Thyroid gland (tissue), 4 donors: ENCODE data around the gene ITPKB. TPM values are rescaled to one million over a fixed set of nuclear protein-coding genes. Genes with fewer than 3 reads are reported as not detected.

Source experiments
- DNase-seq, 2 donors: peaks; one replicate each; pipeline ENCODE4 v3.0.0-alpha.2; 2019
- H3K27ac ChIP-seq, 3 donors: fragments of 200-600 bp; sonication (generic); 1 replicate in 2 of 3; 2 replicates in 1 of 3; pipeline ENCODE4 v1.5.1; 2016 to 2019; ENCODE audit warnings: mild to moderate bottlenecking in 1 of 3, moderate library complexity in 1 of 3
- H3K27me3 ChIP-seq: fragments of 200-600 bp; sonication (generic); one replicate; pipeline ENCODE4 v1.5.1; 2019
- H3K36me3 ChIP-seq, 2 donors: fragments of 200-600 bp; sonication (generic); one replicate each; pipeline ENCODE4 v1.5.1; 2016 to 2019
- H3K4me1 ChIP-seq, 2 donors: fragments of 200-600 bp; sonication (generic); one replicate each; pipeline ENCODE4 v1.5.1; 2017 to 2019
- H3K4me3 ChIP-seq, 3 donors: fragments of 200-600 bp; sonication (generic); replicated peaks in 1 of 3; 1 replicate in 2 of 3; 2 replicates in 1 of 3; pipeline ENCODE4 v1.5.1; 2016; ENCODE audit warnings: mild to moderate bottlenecking in 1 of 3
- H3K9me3 ChIP-seq: fragments of 200-600 bp; sonication (generic); one replicate; pipeline ENCODE4 v1.5.1; 2017
- CTCF ChIP-seq, 6 experiments: fragments of 200-600 bp in 3 of 6; fragments of 450-650 bp in 3 of 6; sonication (generic) in 3 of 6; IDR thresholded peaks; one replicate each; pipeline ENCODE4 v1.5.1; 2016 to 2019; ENCODE audit warnings: antibody characterized with exemption in 6 of 6, mild to moderate bottlenecking in 2 of 6, inconsistent platforms in 1 of 6, moderate library complexity in 1 of 6
- POLR2A ChIP-seq, 2 donors: fragments of 450-650 bp; IDR thresholded peaks; one replicate each; pipeline ENCODE4 v1.6.1; 2017; ENCODE audit warnings: antibody characterized with exemption in 2 of 2, mild to moderate bottlenecking in 2 of 2, moderate library complexity in 1 of 2
- WGBS, 2 donors: methylation state at CpG; one replicate each; pipeline ENCODE4 v1.1.5; 2017; 5-methylcytosine and 5-hydroxymethylcytosine counted together
- intact Hi-C: fragments of 100-400 bp; cut with DNase I; formaldehyde crosslinking; loops from one replicate; pipeline ENCODE4 v1.15.1; 2023
- total RNA-seq, 4 donors: library from RNA; depleted of rRNA; stranded (reverse); fragments of >200 nt; gene quantifications; one replicate each; pipeline ENCODE4 v1.2.3, GENCODE V29; 2016

The ITPKB gene
- total RNA-seq, 4 donors from 2014 or later, result 19.1 to 24.0 (median 22.2) TPM

DNA sequence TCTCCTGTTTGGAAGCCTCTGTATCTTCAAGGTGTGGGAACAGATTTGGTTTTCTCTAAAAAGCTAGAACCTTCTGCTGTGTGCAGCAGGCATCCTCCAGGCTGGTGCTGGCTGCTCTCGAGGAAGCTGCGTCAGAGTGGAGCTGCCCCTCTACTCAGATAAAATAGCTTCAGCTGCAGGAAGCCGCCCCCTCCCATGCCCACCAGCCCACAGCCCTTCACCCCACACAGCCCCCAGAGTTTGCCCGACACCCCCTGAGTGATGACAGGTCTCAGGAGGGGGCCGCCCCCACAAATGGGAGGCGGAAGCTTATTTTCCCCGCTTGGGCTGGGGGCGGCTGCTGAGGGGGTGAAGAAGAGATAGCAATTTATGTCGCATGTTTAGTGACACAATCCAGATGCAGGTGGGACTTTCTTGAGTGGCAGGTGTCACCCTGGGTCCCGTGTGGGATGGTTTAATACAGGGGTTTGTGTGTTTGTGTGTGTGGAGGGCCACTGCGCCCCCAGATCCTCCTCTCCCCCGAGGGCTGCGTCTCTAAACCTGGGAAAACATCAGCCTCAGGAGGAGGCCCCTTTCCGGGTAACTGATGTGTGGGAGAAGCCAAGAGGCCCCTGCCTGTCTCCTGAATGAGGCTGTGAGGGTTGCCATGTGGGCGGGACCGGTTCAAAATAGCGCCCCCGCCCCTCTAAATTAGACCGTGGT, 135.1 kb downstream of the ITPKB start:
- Histone ChIP-seq H3K9me3 (no peaks in the 10 kb centered on the region), H3K4me1 (peaks cover 4 to 23% of the 10 kb centered on the region in 2 donors), H3K27ac (no peak overlapping the region), H3K36me3 (no peaks in the 10 kb centered on the region), H3K4me3 (no peak overlapping the region), H3K27me3 (no peaks in the 10 kb centered on the region)
- 79 to 87% methylated on average over 18 to 19 of the region's 19 CpGs for WGBS, 2 donors
- TF ChIP-seq CTCF (IDR thresholded peaks at IDR 0.05) (no peak), POLR2A (IDR thresholded peaks at IDR 0.05) (no peak)
- intact Hi-C loops, result no loop called here
- no peak for DNase-seq

DNA sequence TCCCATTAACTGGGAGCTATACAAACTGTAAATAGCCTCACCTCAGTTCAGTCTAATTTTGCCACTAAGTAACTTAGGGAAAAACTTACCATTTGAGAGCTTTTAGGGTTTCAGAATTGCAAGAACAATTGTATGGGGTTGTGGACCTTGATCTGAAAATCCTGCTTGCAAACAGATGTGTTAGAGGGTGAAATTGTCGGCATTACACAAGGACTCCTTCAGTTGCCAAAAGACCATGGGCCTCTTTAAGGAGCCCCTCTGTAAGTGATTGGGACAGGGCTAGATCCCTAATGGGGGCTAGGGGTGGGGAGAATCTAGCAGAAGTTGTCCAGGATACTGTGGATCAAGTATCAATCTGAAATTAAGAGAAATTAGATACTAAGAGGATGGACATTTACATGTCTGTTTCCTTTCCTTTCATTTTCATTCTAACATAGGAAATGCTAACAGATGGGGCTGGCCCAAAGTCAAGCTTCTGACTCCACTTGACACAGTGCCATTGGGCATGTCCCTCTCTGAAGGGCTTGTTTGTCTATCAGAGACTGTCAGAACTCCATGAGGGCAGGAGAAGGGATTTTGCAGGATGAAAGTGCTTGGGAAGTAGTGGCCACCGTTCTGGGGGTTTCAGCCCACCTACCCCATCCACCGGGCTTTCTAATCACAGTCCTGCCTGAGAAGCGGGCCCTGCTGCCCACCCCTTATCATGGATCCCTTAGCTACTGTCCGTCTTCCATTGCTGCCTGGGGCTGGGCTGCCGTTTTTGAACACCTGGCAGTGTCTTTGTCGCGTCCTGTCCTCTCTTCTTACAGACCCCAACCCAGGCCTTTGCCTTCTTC, 135.8 kb downstream of the ITPKB start:
- peak; percentile 66 to 76 for DNase-seq
- Histone ChIP-seq H3K4me3 (no peak overlapping the region), H3K27me3 (no peaks in the 10 kb centered on the region), H3K27ac (no peak overlapping the region), H3K9me3 (no peaks in the 10 kb centered on the region), H3K4me1 (peaks cover 4 to 23% of the 10 kb centered on the region in 2 donors), H3K36me3 (no peaks in the 10 kb centered on the region)
- TF ChIP-seq CTCF (IDR thresholded peaks at IDR 0.05) (no peak), POLR2A (IDR thresholded peaks at IDR 0.05) (no peak)
- WGBS, 2 donors, result 64 to 65% methylated on average over 8 of the region's 8 CpGs
- intact Hi-C loops, result no loop called here

DNA sequence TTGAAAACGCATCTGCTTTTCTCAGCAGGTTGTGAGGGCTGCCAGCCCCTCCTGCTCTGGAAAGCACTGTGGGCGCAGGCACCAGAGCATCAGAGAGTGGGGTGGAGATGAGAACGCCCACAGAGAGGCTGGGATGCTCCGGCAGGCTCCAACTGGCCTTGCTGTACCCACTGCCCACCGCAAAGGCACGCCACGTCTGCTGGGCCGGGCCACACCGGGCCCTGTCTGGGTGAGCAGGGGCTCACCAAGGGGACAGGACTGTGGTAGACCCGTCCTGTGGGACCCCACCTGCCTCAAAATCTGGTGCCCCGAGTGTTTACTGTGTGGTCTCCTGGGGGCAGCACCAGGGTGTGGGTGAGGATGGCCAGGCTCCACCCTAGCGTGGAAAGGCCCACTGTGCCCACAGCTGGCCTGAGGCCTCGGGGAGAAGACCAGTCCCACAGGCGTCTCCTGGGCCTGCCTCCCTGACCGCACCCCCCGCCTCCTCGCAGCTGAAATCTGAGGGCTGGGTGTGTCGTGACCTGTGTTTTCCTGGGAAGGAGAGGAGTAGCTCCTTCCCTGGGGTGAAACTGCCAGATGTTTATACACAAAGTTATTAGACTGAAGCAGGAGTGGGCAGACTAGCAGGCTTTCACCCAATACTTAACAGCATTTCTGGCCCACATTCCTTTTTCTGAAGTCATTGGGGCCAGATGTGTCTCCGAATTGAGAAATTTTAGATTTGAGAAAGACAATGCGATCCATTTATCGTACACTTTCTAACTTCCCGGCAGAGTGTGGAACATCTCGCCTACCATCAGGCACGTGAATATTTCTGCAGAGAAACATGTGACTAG, 136.7 kb downstream of the ITPKB start:
- Histone ChIP-seq H3K27me3 (no peaks in the 10 kb centered on the region), H3K4me3 (no peak overlapping the region), H3K36me3 (no peaks in the 10 kb centered on the region), H3K4me1 (peaks cover 4 to 23% of the 10 kb centered on the region in 2 donors), H3K9me3 (no peaks in the 10 kb centered on the region), H3K27ac (no peak overlapping the region)
- TF ChIP-seq CTCF (IDR thresholded peaks at IDR 0.05) (no peak), POLR2A (IDR thresholded peaks at IDR 0.05) (no peak)
- WGBS, 2 donors, result 76 to 81% methylated on average over 15 to 23 of the region's 24 CpGs
- DNase-seq, result peak; percentile 9 to 15
- intact Hi-C loops, result no loop called here

GRCh38 chr1:226601456-226601855, 137.6 kb downstream of the ITPKB start:
- TF ChIP-seq POLR2A (IDR thresholded peaks at IDR 0.05) (no peak), CTCF (IDR thresholded peaks at IDR 0.05) (no peak)
- Histone ChIP-seq H3K27me3 (no peaks in the 10 kb centered on the region), H3K27ac (no peak overlapping the region), H3K4me1 (peaks cover 4 to 23% of the 10 kb centered on the region in 2 donors), H3K4me3 (no peak overlapping the region), H3K9me3 (no peaks in the 10 kb centered on the region), H3K36me3 (no peaks in the 10 kb centered on the region)
- no peak for DNase-seq
- intact Hi-C loops, result no loop called here
- WGBS, 2 donors, result 93 to 97% methylated on average over 9 of the region's 9 CpGs
